Ammon's horn (tissue), 1 donor: ENCODE results near the gene IER5.

Experiments
- DNase-seq: peaks from one replicate; pipeline ENCODE4 v3.0.0-alpha.2; 2016; ENCODE audit warnings: low spot score

IER5 gene

DNA sequence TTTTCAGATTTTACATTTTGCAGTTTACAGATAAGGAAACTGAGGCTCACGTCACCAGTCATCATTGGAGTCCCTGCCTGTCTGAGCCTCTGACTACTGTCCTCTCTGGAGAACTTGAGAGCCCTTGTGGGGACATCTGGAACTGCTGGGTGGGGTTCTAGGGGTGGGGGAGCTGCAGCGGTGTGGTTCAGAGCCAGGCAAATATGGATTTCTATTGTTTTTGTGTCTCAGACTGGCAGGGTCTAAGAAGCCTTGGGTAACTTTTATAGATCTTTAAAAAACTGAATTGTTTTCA, 46.9 kb downstream of the IER5 start:
- no peak for DNase-seq

DNA sequence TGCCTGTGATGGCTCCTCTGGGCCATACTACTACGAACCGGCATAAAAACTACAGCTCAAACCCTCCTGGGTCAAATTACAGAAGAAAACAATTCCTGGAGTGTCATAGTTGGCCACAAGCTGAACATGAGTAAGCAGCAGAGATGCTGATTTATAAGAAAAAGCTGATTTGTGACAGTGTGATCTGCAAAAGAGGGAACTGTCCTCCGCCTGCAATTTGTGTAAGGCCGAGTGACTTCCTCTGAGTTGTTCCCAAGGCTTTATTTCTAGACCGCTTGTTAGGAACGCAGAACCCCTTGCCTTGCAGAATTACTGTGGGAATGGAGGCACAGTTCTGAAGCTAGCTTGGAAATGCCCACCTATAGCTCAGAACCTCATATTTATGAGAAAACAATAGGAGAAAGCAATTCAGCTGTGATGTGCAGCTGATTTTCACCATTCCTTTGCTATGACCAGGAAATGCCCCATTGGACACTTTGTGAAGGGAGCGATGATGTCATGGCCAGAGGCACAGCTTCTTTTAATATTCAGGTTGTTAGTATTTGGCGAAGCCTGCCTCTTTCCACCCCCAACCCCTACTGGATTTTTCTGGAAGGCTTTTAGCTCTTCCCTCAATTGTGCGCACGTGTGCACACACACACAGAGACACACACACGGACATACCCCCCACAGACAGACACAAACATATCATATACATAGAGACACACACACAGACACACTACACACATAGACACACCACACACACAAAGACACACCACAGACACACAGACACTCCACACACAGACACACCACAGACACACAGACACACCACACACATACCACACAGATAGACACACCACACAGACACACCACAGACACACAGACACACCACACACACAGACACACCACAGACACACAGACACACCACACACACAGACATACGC, 47.6 kb downstream of the IER5 start:
- peak; percentile 50 for DNase-seq

DNA sequence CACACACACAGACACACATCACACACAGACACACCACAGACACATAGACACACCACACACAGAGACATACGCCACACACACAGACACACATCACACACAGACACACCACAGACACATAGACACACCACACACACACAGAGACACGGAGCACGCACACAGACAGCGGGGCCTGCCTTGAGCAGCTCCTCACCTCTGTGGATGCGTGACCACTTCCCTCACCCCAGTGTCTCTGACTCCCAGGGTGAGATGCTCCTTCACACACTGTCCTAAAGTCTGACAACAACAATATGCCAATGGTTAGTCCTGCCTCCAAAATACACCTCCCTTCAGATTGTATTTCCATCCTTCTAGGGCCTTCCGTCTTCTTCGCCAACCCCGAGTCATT, 48.2 kb downstream of the IER5 start:
- DNase-seq, result no peak

DNA sequence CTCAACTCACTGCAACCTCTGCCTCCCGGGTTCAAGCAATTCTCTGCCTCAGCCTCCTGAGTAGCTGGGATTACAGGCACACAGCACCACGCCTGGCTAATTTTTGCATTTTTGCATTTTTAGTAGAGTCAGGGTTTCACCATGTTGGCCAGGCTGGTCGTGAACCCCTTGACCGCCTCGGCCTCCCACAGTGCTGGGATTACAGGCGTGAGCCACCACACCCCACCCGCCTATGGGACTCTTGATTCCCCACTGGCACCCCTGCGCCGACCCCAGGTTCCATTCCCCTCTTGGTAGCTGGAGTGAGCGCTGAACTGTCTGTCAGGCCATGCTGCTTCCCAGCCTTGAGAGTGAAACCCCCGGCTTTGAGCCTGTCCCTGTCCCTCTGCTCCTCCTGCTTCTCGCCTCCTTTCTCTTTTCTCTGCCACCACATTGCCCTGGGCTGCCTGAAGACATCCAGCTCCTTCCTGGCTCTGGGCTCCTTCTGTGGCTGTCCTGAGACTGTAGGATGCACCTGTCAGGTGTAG, 48.8 kb downstream of the IER5 start:
- no peak for DNase-seq

DNA sequence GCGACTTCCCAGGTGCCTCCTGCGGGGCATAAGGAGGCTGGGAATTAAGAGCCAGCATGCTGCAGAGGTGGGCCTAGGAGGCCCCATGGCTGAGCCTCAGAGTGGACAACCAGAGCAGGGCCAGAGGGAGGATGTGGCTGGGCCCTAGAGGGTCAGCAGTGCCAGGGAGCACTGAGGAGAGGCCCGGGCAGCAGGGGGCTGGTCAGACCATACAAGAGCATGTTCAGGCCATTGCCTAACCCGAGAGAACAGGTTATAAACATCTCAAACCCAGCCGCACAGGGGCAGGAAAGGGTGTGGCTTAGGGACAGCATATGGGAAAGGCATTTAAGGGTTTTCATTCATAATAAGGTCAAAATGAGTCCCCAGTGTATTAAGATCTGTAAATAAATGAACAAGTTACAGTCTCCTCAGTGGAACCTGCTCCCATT, 51.1 kb downstream of the IER5 start:
- DNase-seq, result no peak

DNA sequence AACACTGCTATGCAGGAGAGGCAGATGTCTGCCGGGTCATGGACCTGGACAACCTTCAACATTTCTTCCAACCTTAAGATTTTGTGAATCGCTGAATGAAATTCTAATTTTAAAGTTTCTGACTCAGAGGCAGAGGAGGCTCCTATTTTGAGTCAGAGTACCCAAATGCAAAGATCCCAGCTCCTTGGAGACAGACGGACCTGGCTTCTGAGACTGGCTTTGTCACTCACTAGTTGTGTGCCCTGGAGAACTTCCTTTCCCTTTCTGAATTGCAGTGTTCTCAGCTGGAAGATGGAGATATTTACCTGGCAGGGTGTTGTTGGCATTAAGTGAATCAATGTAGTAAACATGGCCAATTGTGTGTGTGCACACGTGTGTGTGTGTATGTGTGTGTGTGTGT, 51.9 kb downstream of the IER5 start:
- no peak for DNase-seq

DNA sequence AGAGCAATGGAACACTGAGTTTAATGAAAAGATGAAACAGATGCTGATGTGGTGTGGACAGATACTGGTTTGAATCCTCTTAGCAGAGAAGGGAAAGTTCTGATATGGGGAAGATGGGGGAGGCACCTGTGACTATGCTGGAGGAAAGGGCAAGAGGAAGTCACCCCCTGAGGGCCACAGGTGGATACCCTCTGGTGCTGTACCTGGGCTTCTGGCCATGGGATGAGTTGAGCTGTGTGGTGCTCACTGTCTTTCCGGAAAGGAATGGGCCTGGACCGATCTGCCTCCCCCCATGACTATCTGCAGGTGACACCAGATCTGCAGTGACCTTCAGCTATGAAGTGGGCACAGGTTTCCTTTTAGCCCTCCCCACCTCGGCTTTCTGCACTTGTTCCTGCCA, 52.4 kb downstream of the IER5 start:
- no peak for DNase-seq

DNA sequence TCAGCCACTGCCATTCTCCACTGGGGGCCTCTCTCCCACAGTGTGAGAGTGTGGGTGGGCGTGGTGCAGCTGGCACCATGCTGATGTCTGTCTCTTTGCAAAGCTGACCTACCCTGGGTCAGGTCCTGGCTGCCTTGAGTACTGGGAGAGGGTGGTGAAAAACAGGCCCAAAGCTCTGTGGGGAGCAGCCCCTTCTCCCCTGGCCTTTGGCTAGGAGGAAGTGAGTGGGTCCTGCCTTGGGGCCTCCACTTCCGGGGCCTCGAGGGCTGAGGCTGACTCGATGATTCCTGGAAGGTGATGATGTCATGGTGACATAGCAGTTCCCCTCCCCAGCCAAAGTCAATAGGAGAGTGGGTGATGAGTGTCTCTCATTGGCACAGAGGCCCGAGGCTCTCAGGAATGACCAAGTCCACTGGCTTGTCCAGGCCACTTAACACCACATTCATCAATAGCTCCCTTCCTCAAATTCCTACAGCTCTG, 53.0 kb downstream of the IER5 start:
- no peak for DNase-seq
